Stimulated activated CD4-positive, alpha-beta T cell treated with anti-CD3 and anti-CD28 coated beads, Interleukin-15, amount 100 ng/mL, for 48 hours (primary cell): ENCODE results near the gene ZSCAN10.

ENCODE experiments used
- DNase-seq, 2 donors: peaks; one replicate each; pipeline ENCODE4 v3.0.0-alpha.2; 2020; ENCODE audit warnings: low read depth in 2 of 2

The ZSCAN10 gene

GRCh38 chr16:3112058-3112880 lies 13.2 kb upstream of the ZSCAN10 start, which contains the start of gene ZNF205:
ZNF205 (plus strand) TSS chr16:3112586; CDS start chr16:3113431, 845 bp downstream.
- no peak for DNase-seq

GRCh38 chr16:3106205-3106928 lies 7.3 kb upstream of the ZSCAN10 start:
- peak; percentile 89 to 91 for DNase-seq

- DNase-seq, result no peak
Observed at GRCh38 chr16:3101841-3102470, 2.9 kb upstream of the ZSCAN10 start.

GRCh38 chr16:3101018-3101840 lies 2.1 kb upstream of the ZSCAN10 start:
- peak; percentile 38 to 43 for DNase-seq

- DNase-seq, result peak; percentile 91 to 97
Observed at GRCh38 chr16:3099732-3100499, 822 bp upstream of the ZSCAN10 start.

- DNase-seq, result no peak
Observed at GRCh38 chr16:3099395-3099731, 269 bp upstream of the ZSCAN10 start.

- DNase-seq, result no peak
Observed at GRCh38 chr16:3097266-3097665, 1.8 kb downstream of the ZSCAN10 start.

GRCh38 chr16:3096362-3096761 lies 2.7 kb downstream of the ZSCAN10 start:
- no peak for DNase-seq

- peak in 1 of 2 donors; percentile 56 for DNase-seq
Observed at GRCh38 chr16:3095869-3096268, 3.2 kb downstream of the ZSCAN10 start.

- DNase-seq, result peak in 1 of 2 donors; percentile 60
Observed at GRCh38 chr16:3094289-3095027, 4.6 kb downstream of the ZSCAN10 start.

- DNase-seq, result no peak
Observed at GRCh38 chr16:3092501-3092941, 6.6 kb downstream of the ZSCAN10 start.

- no peak for DNase-seq
Observed at GRCh38 chr16:3091551-3091950, 7.5 kb downstream of the ZSCAN10 start.

GRCh38 chr16:3089717-3090592 lies 9.1 kb downstream of the ZSCAN10 start:
- no peak for DNase-seq

- no peak for DNase-seq
Observed at GRCh38 chr16:3088925-3089716, 10.0 kb downstream of the ZSCAN10 start.

GRCh38 chr16:3088450-3088849 lies 10.6 kb downstream of the ZSCAN10 start:
- no peak for DNase-seq

- DNase-seq, result no peak
Observed at GRCh38 chr16:3087243-3088235, 11.6 kb downstream of the ZSCAN10 start.
